LNCaP clone FGC (cell line): ENCODE measurements around the gene EIF2S2.

Experiments used
- DNase-seq: peaks from one replicate; pipeline ENCODE4 v3.0.0-alpha.2; 2011; ENCODE audit warnings: low read depth
- H3K4me3 ChIP-seq: 2 replicates; pipeline ENCODE4 v1.5.1; 2011; ENCODE audit warnings: mild to moderate bottlenecking, low read depth, low read length, control low read depth
- TF ChIP-seq, protein P1 (sequence below): IDR thresholded peaks from 2 replicates; pipeline ENCODE4 v1.5.1; 2012; ENCODE audit warnings: mild to moderate bottlenecking; ENCODE audit not compliant: control insufficient read depth, insufficient read depth; ENCODE audit errors: extremely low read depth

The EIF2S2 gene

DNA sequence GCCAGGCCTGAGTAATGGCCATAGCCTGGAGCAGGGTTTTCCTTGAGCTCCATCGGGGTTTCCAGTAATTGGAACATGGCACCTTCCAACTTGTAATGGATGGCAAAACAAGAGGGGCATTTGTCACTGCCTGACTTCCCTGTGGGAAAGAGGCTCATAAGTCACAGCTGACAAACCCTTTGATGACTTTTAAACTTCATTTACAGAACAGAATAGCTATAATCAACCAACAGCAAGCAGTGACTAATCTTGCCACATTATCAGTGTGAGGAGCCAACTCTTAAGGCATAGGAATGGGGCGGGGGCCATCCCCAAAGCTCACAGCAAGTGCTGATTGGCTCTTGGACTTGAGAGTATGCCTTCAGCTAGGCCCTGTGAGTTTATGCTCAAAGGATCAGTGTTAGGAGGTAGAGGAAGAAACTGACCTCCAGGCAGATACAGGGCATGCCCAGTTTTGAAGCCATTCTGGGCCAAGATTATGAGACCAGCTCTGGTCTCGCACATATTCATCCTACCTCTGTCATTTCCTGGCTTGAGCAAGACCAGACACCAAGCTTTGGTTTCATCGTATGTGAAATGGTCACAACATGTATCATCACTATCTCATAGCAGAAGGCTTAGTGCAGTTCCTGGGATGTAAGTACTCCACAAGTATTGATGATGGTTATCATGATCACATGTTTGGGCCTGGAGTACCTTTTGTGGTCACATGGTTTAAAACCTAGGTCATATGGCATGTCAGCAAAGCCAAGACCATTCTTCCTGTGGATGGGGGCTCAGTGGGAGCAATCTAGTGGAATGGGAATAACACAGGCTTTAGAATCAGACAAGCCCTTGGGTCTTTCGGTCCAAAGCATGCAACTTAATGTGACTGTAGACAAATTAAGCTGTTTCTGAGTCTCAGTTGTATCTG lies 49.2 kb downstream of the EIF2S2 start:
- no peak overlapping the region for H3K4me3 ChIP-seq
- TF ChIP-seq, protein P1, sequence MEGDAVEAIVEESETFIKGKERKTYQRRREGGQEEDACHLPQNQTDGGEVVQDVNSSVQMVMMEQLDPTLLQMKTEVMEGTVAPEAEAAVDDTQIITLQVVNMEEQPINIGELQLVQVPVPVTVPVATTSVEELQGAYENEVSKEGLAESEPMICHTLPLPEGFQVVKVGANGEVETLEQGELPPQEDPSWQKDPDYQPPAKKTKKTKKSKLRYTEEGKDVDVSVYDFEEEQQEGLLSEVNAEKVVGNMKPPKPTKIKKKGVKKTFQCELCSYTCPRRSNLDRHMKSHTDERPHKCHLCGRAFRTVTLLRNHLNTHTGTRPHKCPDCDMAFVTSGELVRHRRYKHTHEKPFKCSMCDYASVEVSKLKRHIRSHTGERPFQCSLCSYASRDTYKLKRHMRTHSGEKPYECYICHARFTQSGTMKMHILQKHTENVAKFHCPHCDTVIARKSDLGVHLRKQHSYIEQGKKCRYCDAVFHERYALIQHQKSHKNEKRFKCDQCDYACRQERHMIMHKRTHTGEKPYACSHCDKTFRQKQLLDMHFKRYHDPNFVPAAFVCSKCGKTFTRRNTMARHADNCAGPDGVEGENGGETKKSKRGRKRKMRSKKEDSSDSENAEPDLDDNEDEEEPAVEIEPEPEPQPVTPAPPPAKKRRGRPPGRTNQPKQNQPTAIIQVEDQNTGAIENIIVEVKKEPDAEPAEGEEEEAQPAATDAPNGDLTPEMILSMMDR, result no peak
- DNase-seq, result no peak

DNA sequence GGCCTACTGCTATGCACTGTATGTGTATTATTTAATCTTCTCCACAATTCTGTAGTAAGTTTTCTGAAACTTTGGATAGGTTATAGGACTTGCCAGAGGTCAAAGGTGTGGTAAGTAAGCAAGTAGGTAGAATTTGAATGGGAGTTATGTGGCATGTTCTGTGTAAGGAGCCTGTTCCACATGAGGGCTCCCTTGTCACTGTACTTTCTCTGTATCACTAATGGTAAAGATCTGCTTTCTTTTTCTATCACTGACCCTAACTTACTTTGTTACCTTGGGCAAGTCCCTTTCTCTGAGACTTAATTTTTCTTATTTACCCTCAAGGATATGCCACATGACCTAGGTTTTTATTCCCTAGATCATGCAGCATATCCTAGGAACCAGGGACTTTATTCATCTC lies 50.3 kb downstream of the EIF2S2 start:
- H3K4me3 ChIP-seq, result no peak overlapping the region
- no peak for DNase-seq
- TF ChIP-seq, protein P1, result no peak

DNA sequence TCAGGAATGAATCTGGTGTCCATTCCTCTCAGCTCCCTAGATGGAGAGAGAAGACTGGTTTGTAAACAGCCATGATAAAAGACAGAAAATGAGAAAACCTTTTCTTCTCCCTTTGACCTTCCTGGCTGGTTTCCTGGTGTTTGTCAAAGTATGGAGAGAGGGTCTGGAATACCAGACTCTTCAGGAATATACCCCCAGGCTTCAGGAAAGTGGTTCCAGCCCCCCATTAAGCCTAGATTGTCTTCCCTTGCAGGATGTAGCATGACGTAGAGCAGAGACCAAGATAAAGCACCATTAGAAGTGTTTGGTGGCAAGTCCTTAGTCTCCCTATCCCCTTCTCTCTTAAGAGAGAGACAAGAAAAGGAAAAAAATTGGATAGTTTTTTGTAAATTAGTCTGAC lies 51.1 kb downstream of the EIF2S2 start:
- TF ChIP-seq, protein P1, result no peak
- no peak overlapping the region for H3K4me3 ChIP-seq
- DNase-seq, result no peak

DNA sequence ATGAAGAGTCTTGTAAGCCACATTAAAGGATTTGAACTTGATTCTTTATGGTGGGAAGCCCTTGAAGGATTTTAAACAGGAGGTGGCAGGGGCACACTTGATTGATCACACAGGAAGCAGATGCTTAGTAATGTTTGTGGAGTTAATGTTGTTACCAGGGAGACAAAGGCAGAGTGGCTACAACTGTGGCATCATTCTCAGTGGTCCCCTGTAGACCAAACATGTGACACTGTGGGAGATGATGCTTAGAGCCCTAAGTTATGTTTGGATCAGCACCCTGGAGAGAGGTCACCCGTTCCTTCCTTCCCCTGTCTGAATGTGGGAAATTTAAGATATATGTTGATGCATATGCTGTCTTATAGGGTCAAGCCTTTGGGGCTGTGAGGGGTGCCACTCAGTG lies 53.2 kb downstream of the EIF2S2 start:
- DNase-seq, result no peak
- TF ChIP-seq, protein P1, result no peak
- no peak overlapping the region for H3K4me3 ChIP-seq

DNA sequence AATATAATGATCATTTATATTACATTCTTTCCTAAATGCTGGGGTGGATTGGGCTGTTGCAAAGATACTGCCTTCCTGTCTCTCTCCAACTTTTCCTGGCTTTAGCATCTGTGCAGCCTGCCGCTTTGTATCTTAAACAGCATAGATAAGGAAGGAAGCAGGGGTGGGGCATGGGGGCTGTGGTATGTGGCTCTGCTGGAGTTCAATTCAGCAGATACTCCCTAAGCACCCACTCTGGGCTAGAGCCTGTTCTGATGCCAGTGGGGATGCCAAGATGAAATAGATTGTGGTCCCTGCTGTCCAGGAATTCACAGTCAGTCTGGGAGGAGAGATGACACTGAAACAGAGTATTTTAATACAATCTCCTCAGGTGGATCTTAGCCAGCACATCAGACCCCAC lies 56.8 kb downstream of the EIF2S2 start:
- TF ChIP-seq, protein P1, result no peak
- DNase-seq, result no peak
- H3K4me3 ChIP-seq, result no peak overlapping the region

DNA sequence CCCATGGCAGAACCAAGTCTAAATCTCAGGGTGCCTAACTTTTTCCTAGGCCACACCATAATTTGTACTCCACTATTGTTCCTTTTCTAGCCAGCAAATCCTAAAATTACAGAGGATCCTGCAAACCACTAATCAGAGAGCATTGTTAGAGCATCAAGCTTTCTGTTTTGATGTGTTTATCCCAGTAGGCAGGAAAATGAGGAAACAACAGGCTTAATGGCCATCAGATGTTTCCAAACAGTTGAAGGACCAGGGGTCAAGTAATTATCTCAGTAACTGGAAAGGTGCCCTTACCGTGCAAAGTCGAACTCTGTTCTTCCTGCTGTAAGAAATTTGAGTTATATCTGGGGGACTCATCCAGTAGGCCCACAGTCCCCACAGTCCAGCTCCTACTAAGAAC lies 59.6 kb downstream of the EIF2S2 start:
- TF ChIP-seq, protein P1, result no peak
- no peak for DNase-seq
- H3K4me3 ChIP-seq, result no peak overlapping the region
